Measurements from ENCODE around the gene ADCK1. TPM values are rescaled to one million over a fixed set of nuclear protein-coding genes. Genes with fewer than 3 reads are reported as not detected.

Gene ADCK1
- total and polyA plus RNA-seq, 2 of the 13 experiments (the other 11 are each of a cell fraction or from before 2014, with no cell fraction given) = 3.9 to 6.3 TPM

- TF ChIP-seq BCL3 (CRISPR knock-in tag; IDR thresholded peaks at IDR 0.05) = peak; percentile 57; the same call in 1 of the 2 replicates
- TF ChIP-seq ZNF678 (CRISPR knock-in tag; IDR thresholded peaks at IDR 0.05) = no peak
- no peak for TF ChIP-seq HOXA5 (CRISPR knock-in tag; IDR thresholded peaks at IDR 0.05)
- no peak for TF ChIP-seq ZNF20 (CRISPR knock-in tag; IDR thresholded peaks at IDR 0.05)
- TF ChIP-seq ZNF850 (CRISPR knock-in tag; conservative IDR thresholded peaks at IDR 0.05) = no peak
- peak; percentile 49 for TF ChIP-seq ZNF333 (CRISPR knock-in tag; IDR thresholded peaks at IDR 0.05; ENCODE audit: borderline replicate concordance)
- no peak for TF ChIP-seq SRSF4 (IDR thresholded peaks at IDR 0.05; ENCODE audit: low read depth, low read length, poor library complexity, severe bottlenecking)
- TF ChIP-seq ZFY (CRISPR knock-in tag; IDR thresholded peaks at IDR 0.05) = peak; percentile 97
- TF ChIP-seq CTCF (CRISPR knock-in tag; IDR thresholded peaks at IDR 0.05) = no peak
- TF ChIP-seq GZF1 (CRISPR knock-in tag; IDR thresholded peaks at IDR 0.05) = no peak
- peak; percentile 48; the same call in 1 of the 2 replicates for TF ChIP-seq SRY (CRISPR knock-in tag; IDR thresholded peaks at IDR 0.05)
- no peak for TF ChIP-seq ZNF337 (CRISPR knock-in tag; IDR thresholded peaks at IDR 0.05; ENCODE audit: borderline replicate concordance, low read depth)
- TF ChIP-seq ZBTB44 (CRISPR knock-in tag; IDR thresholded peaks at IDR 0.05) = 0 out of 2 replicates have a peak, but pooled peaks have one; percentile 49
- peak; percentile 89 for TF ChIP-seq ZBTB7B (CRISPR knock-in tag; IDR thresholded peaks at IDR 0.05)
- TF ChIP-seq ZNF414 (CRISPR knock-in tag; IDR thresholded peaks at IDR 0.05) = no peak
- TF ChIP-seq MIER3 (CRISPR knock-in tag; IDR thresholded peaks at IDR 0.05; ENCODE audit: borderline replicate concordance) = no peak
- TF ChIP-seq ZNF883 (CRISPR knock-in tag; IDR thresholded peaks at IDR 0.05; ENCODE audit: not compliant biosample characterization) = peak; percentile 17
- no peak for TF ChIP-seq SETDB1 (CRISPR knock-in tag; IDR thresholded peaks at IDR 0.05; ENCODE audit: borderline replicate concordance)
- 0 out of 2 replicates have a peak, but pooled peaks have one; percentile 4 for TF ChIP-seq ATF7-NPFF (CRISPR knock-in tag; IDR thresholded peaks at IDR 0.05; ENCODE audit: low read depth)
- peak; percentile 89 for TF ChIP-seq GATAD1 (CRISPR knock-in tag; IDR thresholded peaks at IDR 0.05)
- no peak for TF ChIP-seq DPF2 (CRISPR knock-in tag; IDR thresholded peaks at IDR 0.05; ENCODE audit: borderline replicate concordance, low read depth)
- TF ChIP-seq PHB2 (IDR thresholded peaks at IDR 0.05; ENCODE audit: partially characterized antibody) = no peak
- no peak for TF ChIP-seq MBD4 (IDR thresholded peaks at IDR 0.05; ENCODE audit: borderline replicate concordance, low read length)
- TF ChIP-seq ESRRA (CRISPR knock-in tag; IDR thresholded peaks at IDR 0.05; ENCODE audit: low read depth) = no peak
Measured at GRCh38 chr14:77760381-77761204, 39.3 kb upstream of the ADCK1 start, which contains the start of gene SNW1 (continued).

Measured in HepG2 (cell line).